Measurements from ENCODE around the gene FXYD5. TPM values are rescaled to one million over a fixed set of nuclear protein-coding genes. Genes with fewer than 3 reads are reported as not detected.

FXYD5 gene
- total and polyA plus RNA-seq, 9 of the 15 experiments (the other 6 are each of a cell fraction or from before 2014, with no cell fraction given) = 104 to 537 (median 174) TPM

DNA sequence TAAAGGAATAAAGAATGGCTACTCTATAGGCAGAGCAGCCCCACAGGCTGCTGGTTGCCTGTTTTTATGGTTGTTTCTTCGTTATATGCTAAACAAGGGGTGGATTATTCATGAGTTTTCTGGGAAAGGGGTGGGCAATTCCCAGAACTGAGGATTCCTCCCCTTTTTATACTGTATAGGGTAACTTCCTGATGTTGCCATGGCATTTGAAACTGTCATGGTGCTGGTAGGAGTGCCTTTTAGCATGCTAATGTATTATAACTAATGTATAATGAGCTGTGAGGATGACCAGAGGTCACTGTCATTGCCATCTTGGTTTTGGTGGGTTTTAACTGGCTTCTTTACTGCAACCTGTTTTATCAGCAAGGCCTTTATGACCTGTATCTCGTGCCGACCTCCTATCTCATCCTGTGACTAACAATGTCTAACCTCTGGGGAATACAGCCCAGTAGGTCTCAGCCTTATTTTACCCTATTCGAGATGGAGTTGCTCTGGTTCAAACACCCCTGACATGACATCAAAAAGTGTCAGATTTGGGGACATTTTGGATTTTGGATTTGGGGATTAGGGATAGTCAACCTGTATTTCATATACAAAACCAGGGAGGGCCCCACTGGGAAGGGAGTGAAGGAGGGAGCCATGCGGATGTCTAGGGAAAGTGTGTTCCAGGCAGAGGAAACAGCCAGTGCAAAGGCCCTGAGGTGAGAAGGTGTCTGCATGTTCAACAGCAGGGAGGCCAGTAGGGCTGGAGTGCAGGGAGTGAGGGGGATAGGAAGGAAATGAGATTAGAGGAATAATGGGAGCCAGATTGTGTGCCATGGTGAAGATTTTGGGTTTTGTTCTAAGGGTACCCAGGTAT, 10.9 kb downstream of the FXYD5 start (continued):
- TF ChIP-seq, protein P1, sequence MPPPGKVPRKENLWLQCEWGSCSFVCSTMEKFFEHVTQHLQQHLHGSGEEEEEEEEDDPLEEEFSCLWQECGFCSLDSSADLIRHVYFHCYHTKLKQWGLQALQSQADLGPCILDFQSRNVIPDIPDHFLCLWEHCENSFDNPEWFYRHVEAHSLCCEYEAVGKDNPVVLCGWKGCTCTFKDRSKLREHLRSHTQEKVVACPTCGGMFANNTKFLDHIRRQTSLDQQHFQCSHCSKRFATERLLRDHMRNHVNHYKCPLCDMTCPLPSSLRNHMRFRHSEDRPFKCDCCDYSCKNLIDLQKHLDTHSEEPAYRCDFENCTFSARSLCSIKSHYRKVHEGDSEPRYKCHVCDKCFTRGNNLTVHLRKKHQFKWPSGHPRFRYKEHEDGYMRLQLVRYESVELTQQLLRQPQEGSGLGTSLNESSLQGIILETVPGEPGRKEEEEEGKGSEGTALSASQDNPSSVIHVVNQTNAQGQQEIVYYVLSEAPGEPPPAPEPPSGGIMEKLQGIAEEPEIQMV (tag; conservative IDR thresholded peaks at IDR 0.05; ENCODE audit: low read depth) = peak; percentile 88
- TF ChIP-seq, protein P2, sequence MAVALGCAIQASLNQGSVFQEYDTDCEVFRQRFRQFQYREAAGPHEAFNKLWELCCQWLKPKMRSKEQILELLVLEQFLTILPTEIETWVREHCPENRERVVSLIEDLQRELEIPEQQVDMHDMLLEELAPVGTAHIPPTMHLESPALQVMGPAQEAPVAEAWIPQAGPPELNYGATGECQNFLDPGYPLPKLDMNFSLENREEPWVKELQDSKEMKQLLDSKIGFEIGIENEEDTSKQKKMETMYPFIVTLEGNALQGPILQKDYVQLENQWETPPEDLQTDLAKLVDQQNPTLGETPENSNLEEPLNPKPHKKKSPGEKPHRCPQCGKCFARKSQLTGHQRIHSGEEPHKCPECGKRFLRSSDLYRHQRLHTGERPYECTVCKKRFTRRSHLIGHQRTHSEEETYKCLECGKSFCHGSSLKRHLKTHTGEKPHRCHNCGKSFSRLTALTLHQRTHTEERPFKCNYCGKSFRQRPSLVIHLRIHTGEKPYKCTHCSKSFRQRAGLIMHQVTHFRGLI (CRISPR knock-in tag; IDR thresholded peaks at IDR 0.05) = peak; percentile 90
- TF ChIP-seq MECOM (CRISPR knock-in tag; IDR thresholded peaks at IDR 0.05) = peak; percentile 94
- TF ChIP-seq ZFX (CRISPR knock-in tag; IDR thresholded peaks at IDR 0.05) = 0 out of 2 replicates have a peak, but pooled peaks have one; percentile 25
- TF ChIP-seq, protein P3, sequence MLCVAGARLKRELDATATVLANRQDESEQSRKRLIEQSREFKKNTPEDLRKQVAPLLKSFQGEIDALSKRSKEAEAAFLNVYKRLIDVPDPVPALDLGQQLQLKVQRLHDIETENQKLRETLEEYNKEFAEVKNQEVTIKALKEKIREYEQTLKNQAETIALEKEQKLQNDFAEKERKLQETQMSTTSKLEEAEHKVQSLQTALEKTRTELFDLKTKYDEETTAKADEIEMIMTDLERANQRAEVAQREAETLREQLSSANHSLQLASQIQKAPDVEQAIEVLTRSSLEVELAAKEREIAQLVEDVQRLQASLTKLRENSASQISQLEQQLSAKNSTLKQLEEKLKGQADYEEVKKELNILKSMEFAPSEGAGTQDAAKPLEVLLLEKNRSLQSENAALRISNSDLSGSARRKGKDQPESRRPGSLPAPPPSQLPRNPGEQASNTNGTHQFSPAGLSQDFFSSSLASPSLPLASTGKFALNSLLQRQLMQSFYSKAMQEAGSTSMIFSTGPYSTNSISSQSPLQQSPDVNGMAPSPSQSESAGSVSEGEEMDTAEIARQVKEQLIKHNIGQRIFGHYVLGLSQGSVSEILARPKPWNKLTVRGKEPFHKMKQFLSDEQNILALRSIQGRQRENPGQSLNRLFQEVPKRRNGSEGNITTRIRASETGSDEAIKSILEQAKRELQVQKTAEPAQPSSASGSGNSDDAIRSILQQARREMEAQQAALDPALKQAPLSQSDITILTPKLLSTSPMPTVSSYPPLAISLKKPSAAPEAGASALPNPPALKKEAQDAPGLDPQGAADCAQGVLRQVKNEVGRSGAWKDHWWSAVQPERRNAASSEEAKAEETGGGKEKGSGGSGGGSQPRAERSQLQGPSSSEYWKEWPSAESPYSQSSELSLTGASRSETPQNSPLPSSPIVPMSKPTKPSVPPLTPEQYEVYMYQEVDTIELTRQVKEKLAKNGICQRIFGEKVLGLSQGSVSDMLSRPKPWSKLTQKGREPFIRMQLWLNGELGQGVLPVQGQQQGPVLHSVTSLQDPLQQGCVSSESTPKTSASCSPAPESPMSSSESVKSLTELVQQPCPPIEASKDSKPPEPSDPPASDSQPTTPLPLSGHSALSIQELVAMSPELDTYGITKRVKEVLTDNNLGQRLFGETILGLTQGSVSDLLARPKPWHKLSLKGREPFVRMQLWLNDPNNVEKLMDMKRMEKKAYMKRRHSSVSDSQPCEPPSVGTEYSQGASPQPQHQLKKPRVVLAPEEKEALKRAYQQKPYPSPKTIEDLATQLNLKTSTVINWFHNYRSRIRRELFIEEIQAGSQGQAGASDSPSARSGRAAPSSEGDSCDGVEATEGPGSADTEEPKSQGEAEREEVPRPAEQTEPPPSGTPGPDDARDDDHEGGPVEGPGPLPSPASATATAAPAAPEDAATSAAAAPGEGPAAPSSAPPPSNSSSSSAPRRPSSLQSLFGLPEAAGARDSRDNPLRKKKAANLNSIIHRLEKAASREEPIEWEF (CRISPR knock-in tag; IDR thresholded peaks at IDR 0.05) = peak; percentile 86; the same call in 1 of the 2 replicates
- TF ChIP-seq ZNF24 (IDR thresholded peaks at IDR 0.05) = no peak
- no peak for TF ChIP-seq NR2C1 (IDR thresholded peaks at IDR 0.05)
- TF ChIP-seq NR2C1 (tag; IDR thresholded peaks at IDR 0.05) = peak; percentile 86
- peak; percentile 78 for TF ChIP-seq ZNF445 (CRISPR knock-in tag; IDR thresholded peaks at IDR 0.05; ENCODE audit: low read depth)
- peak; percentile 92 for TF ChIP-seq ZNF830 (CRISPR knock-in tag; IDR thresholded peaks at IDR 0.05)
- TF ChIP-seq, protein P4, sequence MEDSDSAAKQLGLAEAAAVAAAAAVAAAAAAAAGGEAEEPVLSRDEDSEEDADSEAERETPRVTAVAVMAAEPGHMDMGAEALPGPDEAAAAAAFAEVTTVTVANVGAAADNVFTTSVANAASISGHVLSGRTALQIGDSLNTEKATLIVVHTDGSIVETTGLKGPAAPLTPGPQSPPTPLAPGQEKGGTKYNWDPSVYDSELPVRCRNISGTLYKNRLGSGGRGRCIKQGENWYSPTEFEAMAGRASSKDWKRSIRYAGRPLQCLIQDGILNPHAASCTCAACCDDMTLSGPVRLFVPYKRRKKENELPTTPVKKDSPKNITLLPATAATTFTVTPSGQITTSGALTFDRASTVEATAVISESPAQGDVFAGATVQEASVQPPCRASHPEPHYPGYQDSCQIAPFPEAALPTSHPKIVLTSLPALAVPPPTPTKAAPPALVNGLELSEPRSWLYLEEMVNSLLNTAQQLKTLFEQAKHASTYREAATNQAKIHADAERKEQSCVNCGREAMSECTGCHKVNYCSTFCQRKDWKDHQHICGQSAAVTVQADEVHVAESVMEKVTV (CRISPR knock-in tag; IDR thresholded peaks at IDR 0.05) = peak; percentile 33; the same call in 1 of the 2 replicates
- TF ChIP-seq DPF2 (IDR thresholded peaks at IDR 0.05) = peak; percentile 51; the same call in 1 of the 2 replicates
- TF ChIP-seq, protein P5, sequence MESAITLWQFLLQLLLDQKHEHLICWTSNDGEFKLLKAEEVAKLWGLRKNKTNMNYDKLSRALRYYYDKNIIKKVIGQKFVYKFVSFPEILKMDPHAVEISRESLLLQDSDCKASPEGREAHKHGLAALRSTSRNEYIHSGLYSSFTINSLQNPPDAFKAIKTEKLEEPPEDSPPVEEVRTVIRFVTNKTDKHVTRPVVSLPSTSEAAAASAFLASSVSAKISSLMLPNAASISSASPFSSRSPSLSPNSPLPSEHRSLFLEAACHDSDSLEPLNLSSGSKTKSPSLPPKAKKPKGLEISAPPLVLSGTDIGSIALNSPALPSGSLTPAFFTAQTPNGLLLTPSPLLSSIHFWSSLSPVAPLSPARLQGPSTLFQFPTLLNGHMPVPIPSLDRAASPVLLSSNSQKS (CRISPR knock-in tag; IDR thresholded peaks at IDR 0.05) = 0 out of 2 replicates have a peak, but pooled peaks have one; percentile 56
- TF ChIP-seq SIN3B (IDR thresholded peaks at IDR 0.05; ENCODE audit: low read depth) = no peak
- peak; percentile 90 for TF ChIP-seq CXXC5 (CRISPR knock-in tag; IDR thresholded peaks at IDR 0.05)
- peak; percentile 40 for TF ChIP-seq CHD1 (IDR thresholded peaks at IDR 0.05; ENCODE audit: low read length)
- TF ChIP-seq MEF2D (tag; conservative IDR thresholded peaks at IDR 0.05; ENCODE audit: low read depth) = peak; percentile 88
